ELF-1 (cell line): ENCODE results near the gene LRRC18.

Experiments
- DNase-seq: peaks from one replicate; pipeline ENCODE4 v3.0.0-alpha.2; 2016; ENCODE audit warnings: low read depth, low spot score

LRRC18 gene

DNA sequence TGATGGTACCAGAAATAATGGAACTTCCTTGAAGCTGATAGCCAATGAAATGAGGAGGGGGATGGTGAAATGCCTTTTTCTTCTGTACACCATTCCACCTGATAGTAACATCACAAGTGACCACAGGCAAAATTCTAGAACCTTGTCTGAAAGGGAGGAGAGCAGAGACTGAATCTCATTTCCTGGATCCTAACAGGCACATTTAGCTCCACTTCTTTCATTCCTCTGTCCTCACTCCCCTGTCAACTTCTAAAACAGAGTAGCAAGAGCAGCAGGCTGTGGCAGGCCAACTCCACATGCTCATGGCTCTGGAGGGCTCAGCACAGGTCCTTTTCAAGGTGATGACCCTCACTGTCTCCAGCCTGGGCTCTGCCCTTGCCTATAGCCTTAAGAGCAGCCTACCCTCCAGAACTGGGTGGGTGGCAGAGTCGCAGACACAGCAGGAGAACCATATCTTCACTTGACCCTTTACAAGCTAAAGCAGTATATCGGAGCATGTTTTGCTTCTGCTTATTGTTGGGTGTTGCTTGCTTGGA, at the start of gene LRRC18:
LRRC18 (minus strand) TSS at position 51 of the 536 bp plus-strand sequence. CDS start 25,685 bp downstream, outside the sequence.
- no peak for DNase-seq

GRCh38 chr10:48985621-48986158, 46.0 kb upstream of the LRRC18 start:
- no peak for DNase-seq

DNA sequence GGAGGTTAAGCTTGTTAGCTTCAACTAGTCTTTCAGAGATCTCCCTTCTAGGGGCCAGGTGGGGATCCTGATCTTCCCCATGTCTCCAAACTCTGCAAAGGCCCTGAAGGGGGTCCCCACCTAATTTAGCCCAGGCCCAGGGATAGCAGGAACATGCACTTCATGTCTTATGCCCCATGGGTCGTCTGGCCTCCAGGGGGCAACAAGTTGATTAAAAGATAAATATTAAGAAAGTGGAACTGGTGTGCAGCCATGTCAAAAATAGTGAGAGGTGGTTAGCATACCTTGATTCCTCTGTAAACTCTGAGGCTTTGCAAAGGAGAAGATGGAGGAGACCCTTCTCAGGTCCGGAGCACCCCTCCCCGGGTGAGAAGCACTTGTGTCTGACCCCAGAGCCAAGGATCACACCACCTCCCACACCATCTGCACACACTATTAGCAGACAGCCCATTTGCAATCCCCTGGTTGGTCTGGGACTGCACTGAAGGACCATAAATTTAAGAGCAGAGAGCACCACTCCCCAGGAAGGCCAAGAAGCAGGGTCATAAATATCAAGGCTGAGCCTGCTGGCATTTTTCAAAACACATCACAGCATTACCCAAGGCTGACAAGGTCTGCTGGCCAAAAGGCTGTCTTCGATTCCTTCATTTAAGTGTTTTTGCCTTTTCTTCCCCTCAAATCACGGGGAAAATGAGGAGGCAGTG, 44.2 kb upstream of the LRRC18 start:
- DNase-seq, result no peak

- no peak for DNase-seq
Observed at GRCh38 chr10:48982584-48982983, 42.9 kb upstream of the LRRC18 start.

- DNase-seq, result peak; percentile 80
Observed at GRCh38 chr10:48981310-48981907, 41.8 kb upstream of the LRRC18 start.

DNA sequence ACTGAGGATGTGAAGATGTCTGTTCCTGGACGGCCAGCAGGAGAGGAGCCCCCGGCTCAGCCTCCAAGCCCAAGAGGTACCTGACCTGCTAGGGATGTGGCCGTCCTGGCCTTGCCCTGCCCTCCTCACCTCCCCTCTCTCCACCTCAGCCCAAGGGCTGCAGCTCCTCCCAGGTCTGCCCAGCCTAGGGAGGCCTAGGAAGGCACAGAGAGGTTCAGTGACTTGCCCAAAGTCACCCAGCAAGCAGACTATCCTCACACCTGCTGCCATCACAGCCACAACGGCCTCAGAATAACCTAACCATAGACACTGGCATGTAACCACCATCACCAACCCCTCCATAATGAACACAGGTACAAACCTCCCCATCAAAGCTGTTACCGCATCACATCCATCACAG, 38.7 kb upstream of the LRRC18 start:
- DNase-seq, result no peak

DNA sequence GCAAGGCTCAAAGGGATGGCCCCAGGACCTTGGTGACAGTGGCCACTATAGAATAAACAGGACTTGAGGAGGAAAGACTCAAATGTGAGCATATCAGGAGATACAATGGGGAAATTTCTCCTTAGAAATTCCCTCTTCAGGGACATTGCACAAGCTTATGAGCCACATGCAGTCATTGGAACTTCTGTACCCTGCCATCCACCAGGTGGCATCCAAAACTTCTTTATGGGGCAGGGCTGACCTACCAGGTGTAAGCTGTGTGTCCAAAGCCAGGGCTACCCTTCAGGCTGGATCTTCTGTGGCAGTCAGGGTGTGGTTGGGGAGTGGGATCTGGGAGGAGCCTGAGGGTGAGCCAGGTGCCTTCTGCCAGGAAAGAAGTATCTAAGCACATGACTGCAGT, 36.6 kb upstream of the LRRC18 start:
- DNase-seq, result no peak

DNA sequence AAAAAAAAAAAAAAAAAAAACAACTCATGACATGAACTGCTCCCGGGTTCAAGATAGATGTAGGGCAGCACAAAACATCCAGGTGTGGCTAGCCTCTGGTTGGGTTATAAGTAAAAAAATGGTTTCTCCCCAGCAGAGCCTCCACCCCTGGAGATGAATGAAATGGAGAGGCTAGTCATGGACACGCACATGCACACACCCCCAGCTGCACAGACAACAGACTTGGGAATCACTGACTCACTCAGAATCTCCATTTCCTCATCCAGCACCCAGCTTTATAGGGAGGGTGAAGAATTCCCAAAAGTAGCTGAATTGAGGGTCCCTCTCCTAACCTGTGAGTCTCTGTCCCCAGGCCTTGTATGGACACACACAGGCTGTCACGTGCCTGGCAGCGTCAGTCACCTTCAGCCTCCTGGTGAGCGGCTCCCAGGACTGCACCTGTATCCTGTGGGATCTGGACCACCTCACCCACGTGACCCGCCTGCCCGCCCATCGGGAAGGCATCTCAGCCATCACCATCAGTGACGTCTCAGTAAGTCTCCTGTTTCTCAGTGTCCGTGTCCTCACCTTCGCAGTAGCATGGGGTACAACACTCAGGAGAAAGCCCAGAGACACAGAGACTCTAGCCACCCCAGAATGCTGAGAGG, 35.0 kb upstream of the LRRC18 start:
- DNase-seq, result no peak

GRCh38 chr10:48973065-48973464, 33.4 kb upstream of the LRRC18 start:
- DNase-seq, result no peak

DNA sequence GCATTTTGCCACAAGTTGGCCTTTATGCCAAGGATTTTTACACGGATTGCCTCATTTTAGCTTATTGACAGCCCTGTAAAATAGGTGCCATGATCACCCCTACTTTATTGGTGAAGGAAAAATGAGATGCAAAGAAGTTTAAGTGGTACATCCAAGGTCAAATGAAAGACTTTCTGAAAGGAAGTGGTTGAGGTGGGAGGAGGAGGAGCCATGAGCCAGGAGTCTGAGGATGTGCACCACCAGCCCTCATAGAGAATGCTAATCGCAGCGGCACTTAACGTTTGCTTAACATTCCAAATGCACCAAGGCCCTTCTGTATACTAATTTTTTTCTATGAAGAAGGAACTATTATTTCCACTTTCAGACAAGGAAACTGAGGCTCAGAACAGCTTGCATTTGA, 31.0 kb upstream of the LRRC18 start:
- DNase-seq, result no peak

- no peak for DNase-seq
Observed at GRCh38 chr10:48970046-48970445, 30.4 kb upstream of the LRRC18 start.

DNA sequence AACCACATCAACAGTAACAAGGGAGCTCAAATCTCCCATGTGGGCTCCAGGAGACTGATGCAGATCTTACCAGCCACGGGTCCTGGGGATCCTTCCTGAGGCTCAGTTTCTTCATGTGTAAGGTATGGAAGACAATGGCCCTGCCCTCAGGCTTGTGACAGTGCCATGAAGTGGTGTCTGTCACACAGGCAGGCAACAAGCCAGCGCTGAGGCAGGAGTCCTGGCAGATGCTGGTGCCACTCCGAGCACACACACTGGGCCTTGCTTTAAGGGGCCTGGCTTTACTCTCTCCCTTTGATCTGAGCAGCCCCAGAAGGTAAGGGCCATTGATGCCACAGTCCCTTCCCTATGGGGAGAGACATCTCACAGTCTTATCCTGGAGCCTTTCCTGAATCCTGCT, 28.4 kb upstream of the LRRC18 start:
- DNase-seq, result no peak

- DNase-seq, result no peak
Observed at GRCh38 chr10:48965460-48965859, 25.8 kb upstream of the LRRC18 start.

DNA sequence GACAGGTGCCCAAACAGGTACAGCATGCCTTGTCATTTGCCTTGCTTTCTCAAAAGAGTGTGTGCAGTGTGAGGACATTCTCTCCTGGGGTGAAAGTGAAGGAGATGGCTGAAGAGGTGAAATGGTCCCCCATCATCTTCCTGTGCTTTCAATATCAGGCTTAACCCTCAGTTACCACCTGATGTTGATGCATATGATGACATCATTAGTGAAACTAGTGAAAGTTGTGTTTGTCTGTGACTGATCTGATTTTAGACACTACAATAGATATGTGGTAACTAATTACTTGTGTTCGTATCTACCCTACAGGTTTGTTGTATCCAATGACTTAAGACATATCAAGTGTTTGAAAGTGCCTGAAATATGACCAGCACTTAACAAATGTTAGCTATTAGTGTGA, 24.4 kb upstream of the LRRC18 start:
- no peak for DNase-seq

DNA sequence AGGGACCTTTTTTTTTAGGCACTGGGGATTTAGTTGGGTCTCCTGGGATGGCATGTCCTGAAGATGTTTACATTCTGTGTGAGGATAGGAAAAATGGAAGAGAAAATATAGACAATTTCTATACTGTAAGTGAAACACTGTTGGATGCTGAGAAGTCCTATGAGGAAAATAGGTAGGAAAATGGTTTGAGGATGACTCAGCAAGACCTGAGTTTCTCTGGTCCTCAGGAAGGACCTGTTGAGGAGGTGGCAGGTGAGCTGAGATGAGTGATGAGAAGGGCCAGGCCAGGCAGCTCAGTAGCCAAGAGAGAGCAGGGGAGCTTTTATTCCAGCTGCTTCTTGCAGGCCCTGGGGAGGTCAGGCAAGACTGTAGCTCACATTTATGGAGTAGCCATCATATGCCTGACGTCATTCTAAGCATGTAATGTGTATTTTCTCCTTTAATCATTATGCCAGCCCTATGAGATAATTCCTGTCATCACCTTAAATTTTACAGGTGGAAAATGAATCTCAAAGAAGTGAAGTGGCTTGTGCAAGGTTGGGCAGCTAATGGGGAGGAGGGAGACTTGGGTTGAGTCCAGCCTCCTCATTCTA, 19.1 kb upstream of the LRRC18 start:
- no peak for DNase-seq

GRCh38 chr10:48957361-48958151, 17.9 kb upstream of the LRRC18 start:
- no peak for DNase-seq

DNA sequence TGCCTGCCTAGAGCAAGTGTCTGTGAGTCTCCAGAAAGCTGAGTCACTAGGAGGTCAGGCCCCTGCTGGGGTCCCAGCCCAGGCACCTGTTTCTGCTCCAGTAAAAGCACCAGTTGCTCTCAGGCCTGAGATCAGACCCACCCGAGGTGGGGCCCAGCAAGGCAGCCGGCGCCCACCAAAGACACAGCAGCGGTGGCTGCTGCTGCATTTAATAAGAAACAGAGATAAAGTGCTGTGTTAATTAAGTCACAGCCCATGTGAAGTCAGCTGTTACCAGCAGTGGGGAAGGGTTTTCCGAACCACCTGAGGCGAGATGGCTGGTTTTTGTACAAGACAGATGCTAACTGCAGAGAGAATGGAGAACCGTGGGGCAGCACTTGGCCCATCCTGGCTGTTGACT, 12.1 kb upstream of the LRRC18 start:
- no peak for DNase-seq

- DNase-seq, result no peak
Observed at GRCh38 chr10:48948470-48949037, 8.9 kb upstream of the LRRC18 start.

DNA sequence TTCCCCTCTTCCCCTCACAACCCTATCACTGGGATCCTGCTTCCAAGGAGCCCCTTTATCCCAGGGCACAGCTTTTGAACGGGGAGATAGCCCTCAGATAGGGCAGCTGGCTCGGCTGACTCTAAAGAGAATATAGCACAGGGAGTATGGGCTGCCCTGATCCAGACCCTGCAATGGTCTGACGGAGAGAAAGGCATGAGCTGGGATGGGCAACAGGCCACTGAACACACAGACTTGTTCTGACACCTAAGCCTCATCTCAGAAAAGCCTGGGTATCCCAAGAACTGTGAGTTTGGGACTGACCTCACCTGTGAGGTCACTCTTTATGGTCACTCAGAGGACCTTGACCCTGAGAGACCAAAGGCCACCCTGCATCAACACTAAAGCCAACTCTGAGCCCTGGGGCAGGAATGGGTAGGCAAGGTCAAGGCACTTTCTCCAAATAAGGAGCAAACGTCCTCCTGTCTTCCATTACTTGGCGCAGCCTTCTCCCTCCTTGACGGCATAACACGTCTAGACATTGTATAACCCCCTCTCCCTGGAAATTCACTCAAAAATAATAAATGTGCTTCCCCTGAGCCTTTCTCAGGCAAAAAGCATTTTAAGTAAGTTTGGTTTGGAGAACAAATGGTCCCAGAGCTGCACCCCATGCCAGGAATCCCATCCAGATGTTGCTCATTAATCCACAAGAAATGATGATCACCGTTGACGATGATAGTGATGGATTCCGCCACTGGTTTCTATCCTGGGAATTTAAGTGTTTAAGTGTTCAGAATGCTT, 8.2 kb upstream of the LRRC18 start:
- DNase-seq, result no peak

- DNase-seq, result no peak
Observed at GRCh38 chr10:48946891-48947500, 7.4 kb upstream of the LRRC18 start.
